ENCODE results near the gene SPATA31D1.

DNA sequence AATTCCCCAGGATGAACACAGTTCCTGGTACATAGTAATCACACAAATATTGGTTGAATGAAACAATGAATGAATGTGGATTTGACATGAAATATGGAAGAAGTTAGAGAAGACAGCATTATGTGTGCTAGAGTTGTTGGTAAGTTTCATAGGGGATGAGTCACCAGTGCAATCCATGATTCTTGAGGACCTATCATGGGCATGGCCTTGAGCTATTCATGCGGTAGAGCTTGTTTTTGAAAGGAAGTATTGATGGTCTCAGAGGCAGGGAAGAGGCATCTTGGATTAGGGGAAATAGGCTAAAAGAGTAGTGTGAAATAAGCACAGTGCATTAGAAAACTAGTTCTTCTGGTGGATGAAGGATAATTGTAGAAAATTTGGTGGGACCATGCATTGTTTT is 22.1 kb downstream of the SPATA31D1 start:
- no peak for TF ChIP-seq YY1 (IDR thresholded peaks at IDR 0.05; ENCODE audit: low read depth)
- TF ChIP-seq CTCF (IDR thresholded peaks at IDR 0.05) = no peak
- no peak for TF ChIP-seq FOXJ3 (CRISPR knock-in tag; IDR thresholded peaks at IDR 0.05)
- TF ChIP-seq RAD21 (IDR thresholded peaks at IDR 0.05; ENCODE audit: low read length) = no peak
- no peak for TF ChIP-seq MXI1 (IDR thresholded peaks at IDR 0.05; ENCODE audit: low read depth, low read length)
- no peak for TF ChIP-seq EZH2phosphoT487 (IDR thresholded peaks at IDR 0.05; ENCODE audit: borderline replicate concordance, low read depth)
- no peak for TF ChIP-seq JUND (IDR thresholded peaks at IDR 0.05)
- TF ChIP-seq EP300 (IDR thresholded peaks at IDR 0.05; ENCODE audit: borderline replicate concordance in 1 of 2, low read depth in 1 of 2, low read length in 1 of 2) = no peak
- TF ChIP-seq FOSL2 (IDR thresholded peaks at IDR 0.05; ENCODE audit: borderline replicate concordance, low read depth) = no peak
- TF ChIP-seq PBX3 (IDR thresholded peaks at IDR 0.05) = no peak
- TF ChIP-seq, protein P1, sequence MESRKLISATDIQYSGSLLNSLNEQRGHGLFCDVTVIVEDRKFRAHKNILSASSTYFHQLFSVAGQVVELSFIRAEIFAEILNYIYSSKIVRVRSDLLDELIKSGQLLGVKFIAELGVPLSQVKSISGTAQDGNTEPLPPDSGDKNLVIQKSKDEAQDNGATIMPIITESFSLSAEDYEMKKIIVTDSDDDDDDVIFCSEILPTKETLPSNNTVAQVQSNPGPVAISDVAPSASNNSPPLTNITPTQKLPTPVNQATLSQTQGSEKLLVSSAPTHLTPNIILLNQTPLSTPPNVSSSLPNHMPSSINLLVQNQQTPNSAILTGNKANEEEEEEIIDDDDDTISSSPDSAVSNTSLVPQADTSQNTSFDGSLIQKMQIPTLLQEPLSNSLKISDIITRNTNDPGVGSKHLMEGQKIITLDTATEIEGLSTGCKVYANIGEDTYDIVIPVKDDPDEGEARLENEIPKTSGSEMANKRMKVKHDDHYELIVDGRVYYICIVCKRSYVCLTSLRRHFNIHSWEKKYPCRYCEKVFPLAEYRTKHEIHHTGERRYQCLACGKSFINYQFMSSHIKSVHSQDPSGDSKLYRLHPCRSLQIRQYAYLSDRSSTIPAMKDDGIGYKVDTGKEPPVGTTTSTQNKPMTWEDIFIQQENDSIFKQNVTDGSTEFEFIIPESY (IDR thresholded peaks at IDR 0.05; ENCODE audit: borderline replicate concordance, low read depth) = no peak

All from SK-N-SH (cell line).